Endothelial cell of umbilical vein (primary cell): Measurements from ENCODE around the gene RPL31. TPM values are rescaled to one million over a fixed set of nuclear protein-coding genes. Genes with fewer than 3 reads are reported as not detected.

Source experiments
- BruUV-seq: library from RNA; stranded (reverse); fragments of 400-500 nt; replicated peaks from 2 replicates; lab custom pipeline; 2021; lab: Mats Ljungman, UMichigan
- CTCF ChIA-PET: fragments of 300-600, 350-600 bp; sonication (Branson Sonifier 250); formaldehyde crosslinking; loops from one replicate; lab custom pipeline; 2021; ENCODE audit warnings: antibody characterized with exemption, inconsistent platforms; lab: Charles Lee
- POLR2A ChIA-PET: fragments of 300-600, 350-600 bp; sonication (Branson Sonifier 250); formaldehyde crosslinking; loops from one replicate; lab custom pipeline; 2021; ENCODE audit warnings: antibody characterized with exemption, inconsistent platforms; lab: Charles Lee
- DNase-seq: peaks from one replicate; pipeline ENCODE4 v3.0.0-alpha.2; 2011; ENCODE audit warnings: low read depth, low spot score
- FAIRE-seq: peaks from 2 replicates; lab custom pipeline; 2011; peaks lifted over from hg19 to GRCh38; lab: Jason Lieb, UNC
- H2AFZ ChIP-seq: 2 replicates; pipeline ENCODE4 v1.6.0; 2012; ENCODE audit warnings: low read depth, low read length, control low read depth, inconsistent platforms
- H3K27ac ChIP-seq: 2 replicates; pipeline ENCODE4 v1.5.1; 2011; ENCODE audit warnings: low read depth, mild to moderate bottlenecking, control low read depth, low read length, moderate library complexity; ENCODE audit not compliant: insufficient read depth
- H3K27me3 ChIP-seq, 2 experiments: 2 replicates each; pipeline versions ENCODE4 v1.6.0 to v1.6.1; 2011; ENCODE audit warnings: low read length in 2 of 2, mixed read lengths in 1 of 2; ENCODE audit not compliant: control insufficient read depth in 2 of 2, insufficient read depth in 2 of 2
- H3K36me3 ChIP-seq, 2 experiments: 2 replicates in 1 of 2; 3 replicates in 1 of 2; pipeline ENCODE4 v1.5.1; 2011; ENCODE audit warnings: low read length in 2 of 2, mild to moderate bottlenecking in 1 of 2, moderate library complexity in 1 of 2; ENCODE audit not compliant: control insufficient read depth in 2 of 2, insufficient read depth in 2 of 2; ENCODE audit errors: extremely low read depth in 1 of 2
- H3K4me1 ChIP-seq: 3 replicates; pipeline ENCODE4 v1.5.1; 2011; ENCODE audit warnings: mild to moderate bottlenecking, low read length; ENCODE audit not compliant: control insufficient read depth, insufficient read depth; ENCODE audit errors: extremely low read depth
- H3K4me2 ChIP-seq: 2 replicates; pipeline ENCODE4 v1.6.1; 2011; ENCODE audit warnings: low read length, control low read depth, mixed read lengths; ENCODE audit not compliant: insufficient read depth
- H3K4me3 ChIP-seq, 3 experiments: fragments of 200-600 bp in 1 of 3; sonication (generic), shearing (Covaris generic) in 1 of 3; replicated peaks in 1 of 3; 2 replicates each; pipeline ENCODE4 v1.5.1; 2011 to 2016; ENCODE audit warnings: control low read depth in 3 of 3, low read length in 3 of 3, mild to moderate bottlenecking in 2 of 3, inconsistent platforms in 1 of 3, low read depth in 1 of 3, moderate library complexity in 1 of 3; ENCODE audit not compliant: insufficient read depth in 1 of 3
- H3K79me2 ChIP-seq: 2 replicates; pipeline ENCODE4 v1.6.0; 2012; ENCODE audit warnings: low read length, inconsistent platforms; ENCODE audit not compliant: control insufficient read depth, insufficient read depth
- H3K9ac ChIP-seq: replicated peaks from 2 replicates; pipeline ENCODE3; 2011; ENCODE audit warnings: low read length, control low read depth; ENCODE audit not compliant: insufficient read depth; ENCODE audit errors: extremely low read depth
- H3K9me1 ChIP-seq: replicated peaks from 3 replicates; pipeline ENCODE4 v1.6.0; 2011; ENCODE audit warnings: mild to moderate bottlenecking, low read length; ENCODE audit not compliant: control insufficient read depth, insufficient read depth; ENCODE audit errors: extremely low read depth
- H3K9me3 ChIP-seq: replicated peaks from 2 replicates; pipeline ENCODE4 v1.5.1; 2012; ENCODE audit warnings: low read length, inconsistent platforms; ENCODE audit not compliant: control insufficient read depth, insufficient read depth
- H4K20me1 ChIP-seq: replicated peaks from 2 replicates; pipeline ENCODE3; 2011; ENCODE audit warnings: mild to moderate bottlenecking, low read length; ENCODE audit not compliant: control insufficient read depth, insufficient read depth; ENCODE audit errors: extremely low read depth
- GATA2 ChIP-seq: IDR thresholded peaks from 2 replicates; pipeline ENCODE4 v1.7.0; 2011; ENCODE audit warnings: low read depth, mild to moderate bottlenecking, moderate library complexity, mixed read lengths, low read length; ENCODE audit not compliant: insufficient read length, insufficient read depth
- JUN ChIP-seq: IDR thresholded peaks from 2 replicates; pipeline ENCODE4 v1.6.1; 2011; ENCODE audit warnings: borderline replicate concordance, low read depth; ENCODE audit not compliant: insufficient read length, insufficient read depth
- dilution Hi-C: fragments of 300-500 bp; cut with MboI; formaldehyde crosslinking; loops from one replicate; pipeline ENCODE4 v1.15.0; 2019; ENCODE audit warnings: low sequenced_read_pairs; ENCODE audit not compliant: extremely low pct_ligation_motif_present
- intact Hi-C: fragments of 100-400 bp; cut with micrococcal nuclease; formaldehyde crosslinking; loops from one replicate; pipeline ENCODE4 v1.10.0; 2022
- polyA plus RNA-seq, 4 experiments: library from polyadenylated mRNA; depleted of rRNA in 3 of 4; stranded (reverse) in 3 of 4; unstranded in 1 of 4; fragments of >200 nt; gene quantifications; 2 replicates each; pipeline versions ENCODE4 v1.2.1 to v1.2.3, GENCODE V29; 2011 to 2012; ENCODE audit warnings: missing spikeins in 1 of 4
- total RNA-seq: library from RNA; stranded (reverse); gene quantifications from 2 replicates; pipeline ENCODE4 v1.2.3, GENCODE V29; 2021

Gene RPL31
- total and polyA plus RNA-seq, 2 donors (not counting 3 experiments of a cell fraction or from before 2014, with no cell fraction given), result 1,137 to 1,355 TPM

GRCh38 chr2:100976061-100976460 is 26.0 kb upstream of the RPL31 start:
- Histone ChIP-seq H3K9ac (no peak overlapping the region), H3K27me3 (no peaks in the 10 kb centered on the region), H3K4me3 (no peak overlapping the region), H3K4me1 (peaks cover 11% of the 10 kb centered on the region), H2AFZ (no peak overlapping the region), H3K9me3 (no peaks in the 10 kb centered on the region), H4K20me1 (no peaks in the 10 kb centered on the region), H3K4me2 (no peak overlapping the region), H3K79me2 (no peaks in the 10 kb centered on the region), H3K27ac (no peak overlapping the region), H3K9me1 (no peaks in the 10 kb centered on the region), H3K36me3 (peaks cover 4 to 32% of the 10 kb centered on the region in 2 experiments)
- dilution Hi-C loops (no loop called here), intact Hi-C loops (no loop called here)
- DNase-seq (no peak), FAIRE-seq (no peak)
- TF ChIP-seq JUN, result no peak
- no peak for TF ChIP-seq GATA2
- ChIA-PET POLR2A (no interaction called here), CTCF (interaction anchor here (1.8 to 3.9 kb wide), 3 partner anchors 17 to 246 kb away, joined by 4 to 22 read pairs (median 6); no protein-coding TSS in a partner anchor)
- no TSS peak for BruUV-seq

GRCh38 chr2:100976645-100977391 is 25.3 kb upstream of the RPL31 start:
- CTCF ChIA-PET, result interaction anchor here (1.8 to 3.9 kb wide), 3 partner anchors 17 to 247 kb away, joined by 4 to 22 read pairs (median 6); no protein-coding TSS in a partner anchor
- no TSS peak for BruUV-seq

More at GRCh38 chr2:100976645-100977391, 25.3 kb upstream of the RPL31 start:
- H3K4me2 ChIP-seq, result no peak overlapping the region
- TF ChIP-seq GATA2, result no peak
- no peaks in the 10 kb centered on the region for H3K27me3 ChIP-seq
- no peak overlapping the region for H3K27ac ChIP-seq
- peaks cover 11% of the 10 kb centered on the region for H3K4me1 ChIP-seq
- dilution Hi-C loops (no loop called here), intact Hi-C loops (no loop called here)
- H3K9ac ChIP-seq, result no peak overlapping the region
- peaks cover 4 to 28% of the 10 kb centered on the region in 2 experiments for H3K36me3 ChIP-seq
- DNase-seq (no peak), FAIRE-seq (no peak)
- no peaks in the 10 kb centered on the region for H3K9me1 ChIP-seq
- no peaks in the 10 kb centered on the region for H3K9me3 ChIP-seq
- H3K79me2 ChIP-seq, result no peaks in the 10 kb centered on the region
- no peaks in the 10 kb centered on the region for H4K20me1 ChIP-seq
- POLR2A ChIA-PET, result no interaction called here
- H3K4me3 ChIP-seq, result no peak overlapping the region
- H2AFZ ChIP-seq, result no peak overlapping the region
